Mesodermal cell (in vitro differentiated cells): Measurements from ENCODE around the gene PSMA1. TPM values are rescaled to one million over a fixed set of nuclear protein-coding genes. Genes with fewer than 3 reads are reported as not detected.
"Not testable (repeated sequence)": the region's sequence is repeated elsewhere in the genome, so short reads cannot be mapped to it uniquely, and the experiment has no call there.

Experiments used
- H3K27ac ChIP-seq: 2 replicates; pipeline ENCODE4 v1.7.0; 2013; ENCODE audit warnings: mild to moderate bottlenecking, low read depth, low read length, moderate library complexity; ENCODE audit not compliant: severe bottlenecking
- H3K36me3 ChIP-seq: 2 replicates; pipeline ENCODE4 v1.7.1; 2013; ENCODE audit warnings: mild to moderate bottlenecking, low read length, moderate library complexity; ENCODE audit not compliant: control insufficient read depth, insufficient read depth
- H3K4me1 ChIP-seq: one replicate; pipeline ENCODE4 v1.7.1; 2013; ENCODE audit warnings: mild to moderate bottlenecking, low read length; ENCODE audit not compliant: insufficient read depth, control insufficient read depth, poor library complexity, severe bottlenecking
- H3K4me3 ChIP-seq: 2 replicates; pipeline ENCODE4 v1.7.0; 2013; ENCODE audit warnings: low read length, control low read depth, mild to moderate bottlenecking; ENCODE audit not compliant: insufficient read depth, poor library complexity, severe bottlenecking; ENCODE audit errors: extremely low read depth
- H3K9me3 ChIP-seq: 2 replicates; pipeline ENCODE4 v1.7.1; 2013; ENCODE audit warnings: mild to moderate bottlenecking, low read length, moderate library complexity; ENCODE audit not compliant: control insufficient read depth
- WGBS, 2 experiments: methylation state at CpG; one replicate each; pipeline ENCODE4 v1.1.5; 2013; ENCODE audit warnings: missing lambda C conversion rate in 2 of 2; ENCODE audit not compliant: insufficient coverage in 2 of 2; 5-methylcytosine and 5-hydroxymethylcytosine counted together
- polyA plus RNA-seq, 2 experiments: library from polyadenylated mRNA; stranded (reverse); fragments of 50-300 nt; gene quantifications; one replicate each; pipeline ENCODE4 v1.2.3, GENCODE V29; 2013

The PSMA1 gene
- polyA plus RNA-seq (2013, experiment 1 of 2) = 228 TPM
- 249 TPM for polyA plus RNA-seq (2013, experiment 2 of 2)

GRCh38 chr11:14519917-14520746 lies at the start of gene PSMA1:
Gene PSMA1, minus strand, starts transcription at chr11:14520386. Its CDS starts 87 bp downstream, at chr11:14520299.
- Histone ChIP-seq H3K4me3 (peak within 1 kb of the TSS; percentile 95), H3K9me3 (no peaks in the 10 kb centered on the region), H3K27ac (peak within 1 kb of the TSS; percentile 94), H3K36me3 (peaks cover 28% of the 10 kb centered on the region), H3K4me1 (no peaks in the 10 kb centered on the region)
- WGBS, 2 experiments = 0 to 1% methylated on average over 49 to 53 of the region's 56 CpGs

- H3K9me3 ChIP-seq, H3K4me3 ChIP-seq, H3K36me3 ChIP-seq, H3K27ac ChIP-seq, H3K4me1 ChIP-seq: not testable (repeated sequence)
- WGBS, 2 experiments = 91 to 96% methylated on average over 5 of the region's 6 CpGs
These were observed 49.3 kb upstream of the PSMA1 start for GRCh38 chr11:14569516-14569915.

GRCh38 chr11:14567064-14567651 lies 47.0 kb upstream of the PSMA1 start:
- H3K4me3 ChIP-seq = no peak overlapping the region
- WGBS, 2 experiments = 94 to 100% methylated on average over 3 of the region's 3 CpGs

GRCh38 chr11:14566331-14567063 lies 46.3 kb upstream of the PSMA1 start:
- no peak overlapping the region for H3K4me3 ChIP-seq
- no peaks in the 10 kb centered on the region for H3K4me1 ChIP-seq
- H3K9me3 ChIP-seq = no peaks in the 10 kb centered on the region
- no peaks in the 10 kb centered on the region for H3K36me3 ChIP-seq
- 90 to 100% methylated on average over 2 of the region's 3 CpGs for WGBS, 2 experiments
- H3K27ac ChIP-seq = no peak overlapping the region

More at GRCh38 chr11:14567064-14567651, 47.0 kb upstream of the PSMA1 start:
- H3K27ac ChIP-seq = no peak overlapping the region
- H3K4me1 ChIP-seq = no peaks in the 10 kb centered on the region
- no peaks in the 10 kb centered on the region for H3K9me3 ChIP-seq
- H3K36me3 ChIP-seq = no peaks in the 10 kb centered on the region

GRCh38 chr11:14565845-14566244 lies 45.7 kb upstream of the PSMA1 start:
- H3K27ac ChIP-seq = no peak overlapping the region
- no peaks in the 10 kb centered on the region for H3K9me3 ChIP-seq
- 70 to 78% methylated on average over 1 of the region's 2 CpGs for WGBS, 2 experiments
- no peak overlapping the region for H3K4me3 ChIP-seq
- H3K36me3 ChIP-seq = no peaks in the 10 kb centered on the region
- H3K4me1 ChIP-seq = no peaks in the 10 kb centered on the region

GRCh38 chr11:14555818-14556217 lies 35.6 kb upstream of the PSMA1 start:
- H3K4me1 ChIP-seq = peaks cover 3% of the 10 kb centered on the region
- no peak overlapping the region for H3K4me3 ChIP-seq
- 100% methylated on average over 1 of the region's 1 CpG for WGBS, 2 experiments
- H3K9me3 ChIP-seq = no peaks in the 10 kb centered on the region
- no peak overlapping the region for H3K27ac ChIP-seq
- H3K36me3 ChIP-seq = no peaks in the 10 kb centered on the region

GRCh38 chr11:14554959-14555358 lies 34.8 kb upstream of the PSMA1 start:
- Histone ChIP-seq H3K4me3 (no peak overlapping the region), H3K27ac (no peak overlapping the region), H3K36me3 (no peaks in the 10 kb centered on the region), H3K9me3 (no peaks in the 10 kb centered on the region), H3K4me1 (peaks cover 3% of the 10 kb centered on the region)
- WGBS, 2 experiments = no CpG with 5 or more reads among the region's 2 CpGs

- Histone ChIP-seq H3K36me3 (no peaks in the 10 kb centered on the region), H3K4me3 (no peak overlapping the region), H3K9me3 (no peaks in the 10 kb centered on the region), H3K27ac (no peak overlapping the region), H3K4me1 (no peaks in the 10 kb centered on the region)
- 92 to 94% methylated on average over 3 to 4 of the region's 4 CpGs for WGBS, 2 experiments
These were observed 31.9 kb upstream of the PSMA1 start for GRCh38 chr11:14552089-14552488.

- H3K4me3 ChIP-seq = no peak overlapping the region
- no peak overlapping the region for H3K27ac ChIP-seq
- H3K9me3 ChIP-seq = no peaks in the 10 kb centered on the region
- H3K36me3 ChIP-seq = no peaks in the 10 kb centered on the region
- H3K4me1 ChIP-seq = no peaks in the 10 kb centered on the region
- WGBS, 2 experiments = 79 to 80% methylated on average over 2 of the region's 2 CpGs
These were observed 31.2 kb upstream of the PSMA1 start for GRCh38 chr11:14551380-14551779.

- Histone ChIP-seq H3K27ac (no peak overlapping the region), H3K36me3 (no peaks in the 10 kb centered on the region), H3K9me3 (no peaks in the 10 kb centered on the region), H3K4me1 (no peaks in the 10 kb centered on the region), H3K4me3 (no peak overlapping the region)
- WGBS, 2 experiments = no CpG with 5 or more reads among the region's 4 CpGs
These were observed 29.7 kb upstream of the PSMA1 start for GRCh38 chr11:14549891-14550290.
